HepG2 (cell line): ENCODE measurements around the gene ZNF28. TPM values are rescaled to one million over a fixed set of nuclear protein-coding genes. Genes with fewer than 3 reads are reported as not detected.
"Not testable (repeated sequence)": the region's sequence is repeated elsewhere in the genome, so short reads cannot be mapped to it uniquely, and the experiment has no call there.

ENCODE experiments used
- ATAC-seq: fragments of 200-7000 bp; cut with Tn5 transposase; 3 replicates; pipeline ENCODE4 v1.9.1; 2020; ENCODE audit warnings: mild to moderate bottlenecking, moderate library complexity
- BruUV-seq: library from RNA; stranded (reverse); fragments of 400-500 nt; replicated peaks from 2 replicates; lab custom pipeline; 2021; lab: Mats Ljungman, UMichigan
- CTCF ChIA-PET: fragments of 300-600 bp; formaldehyde crosslinking; extraction: SDS; loops from one replicate; lab custom pipeline; 2021; ENCODE audit warnings: low total read pairs, inconsistent platforms, low intra/inter-chr PET ratio; lab: Yijun Ruan, JAX
- POLR2A ChIA-PET: fragments of 350-600 bp; sonication (Branson Sonifier 250); formaldehyde crosslinking; loops from one replicate; lab custom pipeline; 2020; ENCODE audit warnings: antibody characterized with exemption, inconsistent platforms; lab: Yijun Ruan, JAX
- DNase-seq: peaks from one replicate; pipeline ENCODE4 v3.0.0-alpha.2; 2015; ENCODE audit warnings: low spot score
- FAIRE-seq: peaks from 3 replicates; lab custom pipeline; 2011; peaks lifted over from hg19 to GRCh38; lab: Jason Lieb, UNC
- H2AFZ ChIP-seq: one replicate; pipeline ENCODE4 v1.6.1; 2011; ENCODE audit warnings: low read length, inconsistent platforms
- H3K27ac ChIP-seq: fragments of 300-600 bp; 3 replicates; pipeline ENCODE4 v1.8.0; 2011; ENCODE audit warnings: mixed run types, mild to moderate bottlenecking, mixed read lengths, low read length, inconsistent platforms; ENCODE audit not compliant: insufficient read depth; ENCODE audit errors: extremely low read length
- H3K27me3 ChIP-seq, 2 experiments: fragments of 200-600 bp in 1 of 2; 2 replicates in 1 of 2; 3 replicates in 1 of 2; pipeline versions ENCODE4 v1.6.0 to v1.8.0; 2011; ENCODE audit warnings: low read length in 2 of 2, mild to moderate bottlenecking in 2 of 2, moderate library complexity in 2 of 2, inconsistent platforms in 1 of 2; ENCODE audit not compliant: insufficient read depth in 2 of 2, control insufficient read depth in 1 of 2
- H3K36me3 ChIP-seq, 2 experiments: fragments of 200-600 bp in 1 of 2; replicated peaks in 1 of 2; 2 replicates in 1 of 2; 3 replicates in 1 of 2; pipeline versions ENCODE4 v1.5.1 to v1.8.0; 2011; ENCODE audit warnings: low read length in 2 of 2, inconsistent platforms in 1 of 2; ENCODE audit not compliant: insufficient read depth in 2 of 2, control insufficient read depth in 1 of 2
- H3K4me1 ChIP-seq: 2 replicates; pipeline ENCODE4 v1.5.1; 2012; ENCODE audit warnings: low read length, inconsistent platforms; ENCODE audit not compliant: insufficient read depth
- H3K4me2 ChIP-seq: 2 replicates; pipeline ENCODE4 v1.6.0; 2011; ENCODE audit warnings: low read depth, low read length, inconsistent platforms
- H3K4me3 ChIP-seq, 3 experiments: fragments of 200-600 bp in 1 of 3; sonication (generic), shearing (Covaris generic) in 1 of 3; replicated peaks in 1 of 3; 2 replicates each; pipeline ENCODE4 v1.5.1; 2011 to 2016; ENCODE audit warnings: low read length in 3 of 3, inconsistent platforms in 2 of 3, low read depth in 2 of 3, mild to moderate bottlenecking in 2 of 3, control low read depth in 1 of 3, mixed read lengths in 1 of 3; ENCODE audit not compliant: insufficient read depth in 1 of 3
- H3K79me2 ChIP-seq: one replicate; pipeline ENCODE4 v1.6.1; 2011; ENCODE audit warnings: low read length, inconsistent platforms; ENCODE audit not compliant: insufficient read depth
- H3K9ac ChIP-seq: 2 replicates; pipeline ENCODE4 v1.6.0; 2011; ENCODE audit warnings: mild to moderate bottlenecking, low read depth, low read length, inconsistent platforms; ENCODE audit not compliant: insufficient read depth
- H3K9me3 ChIP-seq: 2 replicates; pipeline ENCODE4 v1.5.1; 2012; ENCODE audit warnings: mild to moderate bottlenecking, low read length
- H4K20me1 ChIP-seq: 2 replicates; pipeline ENCODE4 v1.6.0; 2011; ENCODE audit warnings: inconsistent platforms, mild to moderate bottlenecking, low read length, moderate library complexity; ENCODE audit not compliant: insufficient read depth
- BCL3 ChIP-seq: sonication (generic); formaldehyde crosslinking; IDR thresholded peaks from 2 replicates; pipeline ENCODE4 v1.5.1; 2020; ENCODE audit warnings: mild to moderate bottlenecking, missing genetic modification reagents, moderate library complexity
- MAFG ChIP-seq: sonication (generic); formaldehyde crosslinking; IDR thresholded peaks from 2 replicates; pipeline ENCODE4 v1.5.1; 2020; ENCODE audit warnings: mild to moderate bottlenecking, missing genetic modification reagents
- NR2F1 ChIP-seq, 2 experiments: fragments of 450-650 bp in 1 of 2; formaldehyde crosslinking in 1 of 2; IDR thresholded peaks; 2 replicates each; pipeline versions ENCODE4 v1.5.0 to v1.6.1; 2016 to 2020; ENCODE audit warnings: mild to moderate bottlenecking in 1 of 2, missing compliant biosample characterization in 1 of 2, missing genetic modification reagents in 1 of 2, moderate library complexity in 1 of 2
- ZNF362 ChIP-seq: sonication (generic); formaldehyde crosslinking; IDR thresholded peaks from 2 replicates; pipeline ENCODE4 v1.4.0; 2020; ENCODE audit warnings: missing genetic modification reagents, mild to moderate bottlenecking, borderline replicate concordance
- ZNF558 ChIP-seq: sonication (generic); formaldehyde crosslinking; IDR thresholded peaks from 2 replicates; pipeline ENCODE4 v1.9.0; 2022; ENCODE audit warnings: mild to moderate bottlenecking, missing genetic modification reagents, borderline replicate concordance
- ZNF563 ChIP-seq: sonication (generic); formaldehyde crosslinking; IDR thresholded peaks from 2 replicates; pipeline ENCODE4 v1.8.0; 2022; ENCODE audit warnings: mild to moderate bottlenecking, moderate library complexity, missing genetic modification reagents
- ZNF782 ChIP-seq: sonication (generic); formaldehyde crosslinking; IDR thresholded peaks from 2 replicates; pipeline ENCODE4 v1.4.0; 2020; ENCODE audit warnings: missing genetic modification reagents, mild to moderate bottlenecking, borderline replicate concordance
- WGBS: methylation state at CpG from one replicate; pipeline ENCODE4 v1.1.6; 2017; ENCODE audit warnings: low lambda C conversion rate; 5-methylcytosine and 5-hydroxymethylcytosine counted together
- in situ Hi-C: cut with HindIII; loops from 2 replicates; pipeline ENCODE4 v1.10.0; 2017; ENCODE audit warnings: low pct_unique_long_range_greater_than_20kb; ENCODE audit not compliant: extremely low pct_ligation_motif_present
- intact Hi-C: fragments of 100-400 bp; cut with micrococcal nuclease; formaldehyde crosslinking; loops from one replicate; pipeline ENCODE4 v1.10.0; 2022; ENCODE audit not compliant: unreplicated experiment
- polyA plus RNA-seq, 8 experiments: library from polyadenylated mRNA; depleted of rRNA in 3 of 8; stranded (reverse) in 7 of 8; unstranded in 1 of 8; fragments of >200 nt; fragmentation: Illumina TruSeq in 4 of 8; extraction: Trizol in 4 of 8; gene quantifications; 2 replicates each; pipeline versions ENCODE4 v1.2.1 to v1.2.3, GENCODE V29; 2011 to 2016; ENCODE audit warnings: low read depth in 4 of 8, missing spikeins in 1 of 8, mixed read lengths in 1 of 8; ENCODE audit not compliant: insufficient read depth in 1 of 8
- total RNA-seq, 5 experiments: library from RNA; depleted of rRNA; stranded (reverse); fragments of >200 nt; fragmentation: Illumina TruSeq; extraction: Trizol; gene quantifications; 2 replicates each; pipeline ENCODE4 v1.2.3, GENCODE V29; 2016; ENCODE audit warnings: low read depth in 1 of 5

The ZNF28 gene
- total and polyA plus RNA-seq, 2 of the 13 experiments (the other 11 are each of a cell fraction or from before 2014, with no cell fraction given): 5.0 to 16.0 TPM

DNA sequence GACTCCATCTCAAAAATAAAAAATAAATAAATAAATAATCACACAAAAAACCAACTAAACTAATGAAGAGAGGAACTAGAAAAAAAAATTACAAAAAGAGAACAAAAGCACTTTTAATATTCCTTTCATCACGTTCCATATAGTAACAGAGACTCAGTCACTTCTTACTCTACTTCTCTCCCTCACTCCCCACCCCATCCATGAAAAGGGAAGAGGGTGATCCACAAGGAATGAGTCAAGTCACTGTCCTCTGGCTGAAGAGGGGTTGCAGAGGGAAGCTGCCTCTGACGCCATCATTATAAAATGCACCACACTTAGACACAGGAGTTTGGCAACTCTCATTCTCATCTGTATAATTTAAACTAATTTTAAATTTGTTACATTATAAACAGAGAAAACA lies 38.6 kb downstream of the ZNF28 start:
- H3K27ac ChIP-seq, H3K9me3 ChIP-seq, H3K27me3 ChIP-seq, H3K79me2 ChIP-seq, ATAC-seq, H2AFZ ChIP-seq, DNase-seq, intact Hi-C loops, in situ Hi-C loops, POLR2A ChIA-PET, H3K4me2 ChIP-seq, H4K20me1 ChIP-seq, H3K9ac ChIP-seq, CTCF ChIA-PET, FAIRE-seq, BruUV-seq, H3K36me3 ChIP-seq, H3K4me3 ChIP-seq: not testable (repeated sequence)
- 96% methylated on average over 2 of the region's 2 CpGs for WGBS
- H3K4me1 ChIP-seq: peaks cover 19% of the 10 kb centered on the region

- Histone ChIP-seq H3K4me3 (no peak overlapping the region), H3K36me3 (peaks cover 0 to 11% of the 10 kb centered on the region in 2 experiments; a peak in 4 of 5 replicates), H3K27ac (no peak overlapping the region), H3K9ac (no peak overlapping the region), H3K4me1 (no peaks in the 10 kb centered on the region), H2AFZ (no peak overlapping the region), H3K9me3 (no peaks in the 10 kb centered on the region), H3K79me2 (no peaks in the 10 kb centered on the region), H3K4me2 (no peak overlapping the region), H4K20me1 (no peaks in the 10 kb centered on the region), H3K27me3 (no peaks in the 10 kb centered on the region)
- no peak for DNase-seq
- BruUV-seq: no TSS peak
- 94% methylated on average over 3 of the region's 3 CpGs for WGBS
- no peak for ATAC-seq
- no peak for FAIRE-seq
- intact Hi-C loops (no loop called here), in situ Hi-C loops (no loop called here)
- CTCF ChIA-PET: no interaction called here
- POLR2A ChIA-PET: no interaction called here
- TF ChIP-seq ZNF362 (CRISPR knock-in tag) (no peak), ZNF563 (CRISPR knock-in tag) (no peak), ZNF782 (no peak), MAFG (CRISPR knock-in tag) (no peak), NR2F1 (CRISPR knock-in tag; IDR thresholded peaks at IDR 0.05) (no peak), ZNF558 (CRISPR knock-in tag) (no peak), BCL3 (CRISPR knock-in tag) (no peak)
Observed at GRCh38 chr19:52778811-52779210, 42.6 kb downstream of the ZNF28 start.
